NT2/D1 (cell line): ENCODE results near the gene THRA.

Experiments
- DNase-seq: peaks from one replicate; pipeline ENCODE4 v3.0.0-alpha.2; 2011; ENCODE audit warnings: low read depth, low spot score
- H3K27me3 ChIP-seq: 2 replicates; pipeline ENCODE4 v1.6.0; 2011; ENCODE audit warnings: mild to moderate bottlenecking; ENCODE audit not compliant: insufficient read length, insufficient read depth
- H3K36me3 ChIP-seq: 2 replicates; pipeline ENCODE4 v1.6.1; 2011; ENCODE audit warnings: mild to moderate bottlenecking, low read length, mixed read lengths; ENCODE audit not compliant: insufficient read depth, insufficient read length
- H3K4me1 ChIP-seq: 2 replicates; pipeline ENCODE4 v1.5.1; 2011; ENCODE audit not compliant: insufficient read depth, insufficient read length
- H3K4me3 ChIP-seq: 2 replicates; pipeline ENCODE4 v1.5.1; 2011; ENCODE audit warnings: low read depth; ENCODE audit not compliant: insufficient read length
- H3K9ac ChIP-seq: 2 replicates; pipeline ENCODE4 v1.6.0; 2011; ENCODE audit warnings: low read depth; ENCODE audit not compliant: insufficient read length
- H3K9me3 ChIP-seq: 2 replicates; pipeline ENCODE4 v1.5.1; 2011; ENCODE audit warnings: mild to moderate bottlenecking, low read length; ENCODE audit not compliant: insufficient read depth
- SUZ12 ChIP-seq: IDR thresholded peaks from 2 replicates; pipeline ENCODE4 v1.6.1; 2011; ENCODE audit not compliant: insufficient read length, insufficient read depth; ENCODE audit errors: extremely low read depth
- YY1 ChIP-seq: IDR thresholded peaks from 2 replicates; pipeline ENCODE4 v1.6.1; 2011; ENCODE audit not compliant: insufficient read length, insufficient read depth
- ZNF274 ChIP-seq: IDR thresholded peaks from 2 replicates; pipeline ENCODE4 v1.6.1; 2011; ENCODE audit warnings: mild to moderate bottlenecking, low read depth, low read length

THRA gene

GRCh38 chr17:40095944-40096791 lies 33.4 kb downstream of the THRA start:
- no peak for DNase-seq
- Histone ChIP-seq H3K4me3 (no peak overlapping the region), H3K9ac (no peak overlapping the region), H3K4me1 (peaks cover 23% of the 10 kb centered on the region), H3K36me3 (peaks cover 39% of the 10 kb centered on the region), H3K27me3 (peaks cover 11% of the 10 kb centered on the region), H3K9me3 (peaks cover 4% of the 10 kb centered on the region; the same call in 1 of the 2 replicates)
- TF ChIP-seq YY1, result no peak

GRCh38 chr17:40097087-40097486 lies 34.3 kb downstream of the THRA start:
- peaks cover 23% of the 10 kb centered on the region for H3K4me1 ChIP-seq
- H3K4me3 ChIP-seq, result no peak overlapping the region

GRCh38 chr17:40097931-40098845 lies 35.4 kb downstream of the THRA start:
- no peak for TF ChIP-seq ZNF274
- no peak for TF ChIP-seq YY1
- TF ChIP-seq SUZ12, result no peak
- peaks cover 4% of the 10 kb centered on the region; the same call in 1 of the 2 replicates for H3K9me3 ChIP-seq
- peak overlapping the region; percentile 16 for H3K4me3 ChIP-seq
- no peak for DNase-seq
- H3K9ac ChIP-seq, result peak overlapping the region; percentile 17
- peaks cover 36% of the 10 kb centered on the region for H3K36me3 ChIP-seq
- peaks cover 11% of the 10 kb centered on the region for H3K27me3 ChIP-seq
- H3K4me1 ChIP-seq, result peaks cover 28% of the 10 kb centered on the region

More at GRCh38 chr17:40097087-40097486, 34.3 kb downstream of the THRA start:
- Histone ChIP-seq H3K27me3 (peaks cover 11% of the 10 kb centered on the region), H3K9me3 (peaks cover 4% of the 10 kb centered on the region; the same call in 1 of the 2 replicates), H3K36me3 (peaks cover 39% of the 10 kb centered on the region), H3K9ac (no peak overlapping the region)
- DNase-seq, result no peak
- TF ChIP-seq YY1 (no peak), SUZ12 (no peak), ZNF274 (no peak)

- Histone ChIP-seq H3K27me3 (peaks cover 11% of the 10 kb centered on the region), H3K36me3 (peaks cover 28% of the 10 kb centered on the region), H3K4me1 (peaks cover 33% of the 10 kb centered on the region), H3K9me3 (peaks cover 4% of the 10 kb centered on the region; the same call in 1 of the 2 replicates), H3K9ac (peak overlapping the region; percentile 84), H3K4me3 (peak overlapping the region; percentile 65)
- TF ChIP-seq ZNF274, result no peak
- TF ChIP-seq SUZ12, result no peak
- TF ChIP-seq YY1, result no peak
- peak; percentile 87 for DNase-seq
Measured at GRCh38 chr17:40098846-40099618, 36.3 kb downstream of the THRA start.

DNA sequence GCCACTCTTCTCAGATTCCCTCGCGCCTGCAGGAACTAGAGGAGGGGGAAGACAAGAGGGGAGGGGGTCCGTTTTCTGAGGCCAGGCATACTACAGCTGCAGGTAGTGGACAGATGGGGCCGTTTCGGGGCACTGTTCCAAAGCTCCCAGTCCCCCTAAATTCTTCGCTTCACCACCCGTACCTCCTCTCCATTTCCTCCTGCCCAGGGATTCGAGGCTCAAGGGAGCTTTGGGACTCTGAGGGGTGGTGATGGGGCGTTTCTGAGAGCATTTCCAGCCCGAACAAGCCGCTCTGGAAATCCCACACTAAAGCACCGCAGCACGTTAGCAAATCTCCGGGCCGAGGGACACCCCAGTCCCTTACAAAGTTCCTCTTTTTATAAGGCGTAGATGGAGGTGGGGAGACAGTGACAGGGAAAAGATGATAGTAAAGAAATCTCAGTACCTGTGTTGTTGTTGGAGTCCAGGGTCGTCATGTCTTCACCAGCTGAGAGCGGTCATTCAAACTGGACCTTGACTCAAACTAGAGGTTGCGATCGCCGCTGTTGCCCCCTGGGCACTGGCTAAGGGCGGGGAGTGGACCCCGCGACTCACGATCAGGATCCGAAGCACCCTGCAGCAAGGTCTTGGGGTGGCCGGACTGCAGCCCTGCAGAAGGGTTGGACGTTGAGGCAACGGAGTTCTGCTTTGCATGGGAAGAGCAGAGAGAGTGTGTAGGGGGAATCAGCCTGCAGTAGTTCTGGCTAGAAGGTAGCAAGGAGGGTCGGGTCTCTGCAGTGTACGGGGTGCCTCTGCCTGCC lies 37.1 kb downstream of the THRA start:
- Histone ChIP-seq H3K27me3 (peaks cover 11% of the 10 kb centered on the region), H3K9ac (peak overlapping the region; percentile 84), H3K4me1 (peaks cover 35% of the 10 kb centered on the region), H3K4me3 (peak overlapping the region; percentile 65), H3K36me3 (peaks cover 22% of the 10 kb centered on the region), H3K9me3 (peaks cover 4% of the 10 kb centered on the region; the same call in 1 of the 2 replicates)
- TF ChIP-seq ZNF274 (no peak), YY1 (no peak), SUZ12 (no peak)
- DNase-seq, result no peak

GRCh38 chr17:40100419-40100668 lies 37.6 kb downstream of the THRA start, which contains the start of gene NR1D1:
TSS of gene NR1D1 (minus strand) at chr17:40100589. CDS start at chr17:40100094, 495 bp downstream.
- H3K27me3 ChIP-seq, result peaks cover 11% of the 10 kb centered on the region
- peak within 1 kb of the TSS; percentile 65 for H3K4me3 ChIP-seq
- peaks cover 40% of the 10 kb centered on the region for H3K4me1 ChIP-seq
- DNase-seq, result no peak
- peak within 1 kb of the TSS; percentile 84 for H3K9ac ChIP-seq
- H3K36me3 ChIP-seq, result peaks cover 17% of the 10 kb centered on the region
- TF ChIP-seq YY1, result no peak
- no peak for TF ChIP-seq SUZ12
- no peak for TF ChIP-seq ZNF274
- peaks cover 4% of the 10 kb centered on the region; the same call in 1 of the 2 replicates for H3K9me3 ChIP-seq
